ENCODE data around the gene LIN7B.

DNA sequence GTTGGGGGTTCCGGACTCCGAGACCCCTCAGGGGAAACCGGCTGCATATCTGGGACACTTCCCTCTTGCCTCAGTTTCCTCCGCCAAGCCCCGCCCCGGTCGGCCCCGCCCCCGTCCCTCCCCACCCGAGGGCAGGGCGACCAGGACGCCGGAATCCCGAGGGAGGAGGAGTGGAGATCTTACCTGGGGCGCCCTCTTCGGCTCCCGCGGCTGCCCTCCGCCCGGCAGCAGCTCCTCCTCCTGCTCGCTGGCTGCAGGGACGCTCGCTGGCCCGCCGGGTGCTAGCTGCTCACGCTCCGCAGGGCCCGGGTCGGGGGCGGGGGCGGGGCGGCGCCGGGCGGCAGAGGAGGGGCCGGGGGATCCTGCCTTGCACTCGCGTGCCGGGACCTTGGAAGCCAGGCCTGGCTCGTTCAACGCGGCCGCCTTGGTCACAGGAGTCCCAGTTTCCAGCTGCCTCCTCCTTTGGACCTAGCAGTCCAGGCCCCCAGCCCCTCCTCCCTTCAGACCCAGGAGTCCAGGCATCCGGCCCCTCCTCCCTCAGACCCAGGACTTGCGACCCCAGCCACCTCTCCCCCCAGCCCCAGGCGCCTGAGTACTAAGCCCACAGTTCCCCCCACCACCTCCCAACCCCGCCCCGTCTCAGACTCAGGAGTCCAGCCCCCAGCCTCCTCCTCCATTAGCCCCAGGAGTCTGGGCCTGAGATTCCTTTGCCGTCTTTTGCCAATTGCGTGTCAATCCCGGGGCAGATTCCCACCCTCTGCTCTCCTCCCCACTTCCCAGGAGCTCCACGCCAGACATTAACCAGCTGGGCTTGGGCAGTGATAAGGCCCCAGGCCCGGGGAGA, 49.2 kb upstream of the LIN7B start, which contains the start of gene NTF4:
- TF ChIP-seq EP300 (IDR thresholded peaks at IDR 0.05) (no peak), POLR2A (IDR thresholded peaks at IDR 0.05) (no peak)

Data from tibial nerve (tissue), 3 donors.